T-cell (primary cell): Measurements from ENCODE around the gene DMXL1. TPM values are rescaled to one million over a fixed set of nuclear protein-coding genes. Genes with fewer than 3 reads are reported as not detected.

Experiments used
- ATAC-seq, 4 experiments: fragments of 200-7000 bp in 3 of 4; fragments of 150-1000 bp in 1 of 4; cut with Tn5 transposase; replicated peaks in 1 of 4; 1 replicate in 3 of 4; 2 replicates in 1 of 4; pipeline ENCODE4 v1.10.0; 2021; ENCODE audit warnings: moderate library complexity in 3 of 4, mild to moderate bottlenecking in 2 of 4, moderate number of reproducible peaks in 1 of 4
- CTCF ChIA-PET, 2 donors: fragments of 300-600 bp; sonication (Branson Sonifier 250); formaldehyde crosslinking; loops; one replicate each; lab custom pipeline; 2022; ENCODE audit warnings: antibody characterized with exemption in 2 of 2; lab: Charles Lee
- POLR2A ChIA-PET, 2 donors: fragments of 300-600 bp; sonication (Branson Sonifier 250); formaldehyde crosslinking; loops; one replicate each; lab custom pipeline; 2022; ENCODE audit warnings: antibody characterized with exemption in 2 of 2; lab: Charles Lee
- DNase-seq, 35 experiments: peaks; one replicate each; pipeline versions ENCODE4 v3.0.0 to v3.0.0-alpha.2; 2013 to 2023
- H3K27ac ChIP-seq: one replicate; pipeline ENCODE4 v1.5.1; 2013; ENCODE audit warnings: low read length
- H3K27me3 ChIP-seq, 2 experiments: replicated peaks in 1 of 2; 1 replicate in 1 of 2; 2 replicates in 1 of 2; pipeline versions ENCODE4 v1.6.1 to v1.7.0; 2013; ENCODE audit warnings: low read length in 1 of 2, mixed read lengths in 1 of 2; ENCODE audit not compliant: control insufficient read depth in 2 of 2, insufficient read depth in 2 of 2; ENCODE audit errors: extremely low read depth in 1 of 2
- H3K36me3 ChIP-seq, 2 donors: 1 replicate in 1 of 2; 2 replicates in 1 of 2; pipeline versions ENCODE4 v1.6.1 to v1.7.0; 2013; ENCODE audit warnings: low read length in 1 of 2; ENCODE audit not compliant: control insufficient read depth in 2 of 2, insufficient read depth in 1 of 2; ENCODE audit errors: extremely low read depth in 1 of 2
- H3K4me1 ChIP-seq, 2 experiments: 1 replicate in 1 of 2; 2 replicates in 1 of 2; pipeline versions ENCODE4 v1.6.1 to v1.7.0; 2013; ENCODE audit warnings: low read length in 2 of 2, mixed read lengths in 1 of 2; ENCODE audit not compliant: insufficient read depth in 2 of 2, control insufficient read depth in 1 of 2; ENCODE audit errors: extremely low read depth in 1 of 2
- H3K4me3 ChIP-seq, 2 donors: 1 replicate in 1 of 2; 2 replicates in 1 of 2; pipeline versions ENCODE4 v1.5.1 to v1.7.0; 2013; ENCODE audit warnings: mild to moderate bottlenecking in 2 of 2, low read length in 1 of 2, moderate library complexity in 1 of 2; ENCODE audit not compliant: control insufficient read depth in 1 of 2; ENCODE audit errors: extremely low read depth in 1 of 2
- H3K9me3 ChIP-seq: 2 replicates; pipeline ENCODE4 v1.7.0; 2013
- H3K27ac Mint-ChIP-seq, 2 donors: one replicate each; pipeline ENCODE4 v1.8.0; 2020 to 2021; ENCODE audit warnings: mild to moderate bottlenecking in 2 of 2, mixed read lengths in 2 of 2
- H3K27me3 Mint-ChIP-seq, 2 donors: one replicate each; pipeline ENCODE4 v1.8.0; 2021 to 2022; ENCODE audit warnings: mixed read lengths in 2 of 2
- H3K36me3 Mint-ChIP-seq: one replicate; pipeline ENCODE4 v1.8.0; 2021; ENCODE audit warnings: mixed read lengths
- H3K4me1 Mint-ChIP-seq, 3 donors: one replicate each; pipeline ENCODE4 v1.8.0; 2020 to 2022; ENCODE audit warnings: mixed read lengths in 3 of 3, mild to moderate bottlenecking in 1 of 3
- H3K4me3 Mint-ChIP-seq, 3 donors: one replicate each; pipeline ENCODE4 v1.8.0; 2020 to 2022; ENCODE audit warnings: mild to moderate bottlenecking in 3 of 3, mixed read lengths in 3 of 3, moderate library complexity in 3 of 3
- H3K9me3 Mint-ChIP-seq, 3 donors: one replicate each; pipeline ENCODE4 v1.8.0; 2020 to 2022; ENCODE audit warnings: mixed read lengths in 3 of 3
- WGBS: methylation state at CpG from one replicate; pipeline ENCODE4 v1.1.5; 2013; ENCODE audit warnings: missing lambda C conversion rate; ENCODE audit not compliant: insufficient coverage; 5-methylcytosine and 5-hydroxymethylcytosine counted together
- total RNA-seq, 35 experiments: library from RNA in 6 of 35; stranded (reverse) in 6 of 35; fragments of 120-200 nt in 1 of 35; gene quantifications; one replicate each; pipeline versions ENCODE4 v1.2.1 to v1.2.4 and lab custom pipeline; 2013 to 2026

DMXL1 gene
- total RNA-seq, 5 donors from 2014 or later (not counting 1 experiment from before 2014, with no cell fraction given): 25.8 to 37.2 (median 28.2) TPM

- Mint-ChIP-seq H3K27ac (peak overlapping the region; percentile 97 to 99), H3K4me3 (peak overlapping the region; percentile 98 to 100 (median 100)), H3K27me3 (no peaks in the 10 kb centered on the region), H3K36me3 (peaks cover 4% of the 10 kb centered on the region), H3K9me3 (peaks cover 0 to 6% (median 0%) of the 10 kb centered on the region in 3 donors), H3K4me1 (peaks cover 60 to 75% (median 62%) of the 10 kb centered on the region in 3 donors)
- DNase-seq (peak; percentile 76 to 99 (median 88)), ATAC-seq (peak; percentile 90 to 93 (median 91))
- WGBS: under 1% methylated on average over 64 of the region's 65 CpGs
- Histone ChIP-seq H3K4me3 (peak overlapping the region; percentile 87 to 98), H3K27me3 (no peaks in the 10 kb centered on the region), H3K36me3 (no peaks in the 10 kb centered on the region), H3K9me3 (peaks cover 2% of the 10 kb centered on the region), H3K4me1 (peaks cover 33 to 34% of the 10 kb centered on the region in 2 experiments), H3K27ac (peak overlapping the region; percentile 86)
- ChIA-PET CTCF (interaction anchor here (0.6 to 2.2 kb wide), 19 partner anchors 8 to 280 kb away, joined by 3 to 22 read pairs (median 3); partner anchors contain the start of genes DMXL1 (in 1 of the 2) and DTWD2 (in 1 of the 2)), POLR2A (interaction anchor here (0.5 to 1.0 kb wide), 6 partner anchors 9 to 198 kb away, joined by 3 to 7 read pairs (median 4); partner anchors contain the start of gene DMXL1 (in 1 of the 2))
Observed at GRCh38 chr5:119268387-119269060, 197.6 kb downstream of the DMXL1 start.

GRCh38 chr5:119269061-119269944, 198.4 kb downstream of the DMXL1 start:
- Mint-ChIP-seq H3K27ac (peak overlapping the region; percentile 97 to 99), H3K9me3 (no peaks in the 10 kb centered on the region), H3K36me3 (no peaks in the 10 kb centered on the region), H3K27me3 (no peaks in the 10 kb centered on the region), H3K4me1 (peaks cover 60 to 75% (median 64%) of the 10 kb centered on the region in 3 donors), H3K4me3 (peak overlapping the region; percentile 98 to 100 (median 100))
- DNase-seq (peak in 16 of 35 experiments; percentile 2 to 56 (median 30)), ATAC-seq (peak; percentile 1 to 9 (median 3))
- Histone ChIP-seq H3K36me3 (no peaks in the 10 kb centered on the region), H3K4me3 (peak overlapping the region; percentile 87 to 98), H3K9me3 (no peaks in the 10 kb centered on the region), H3K27me3 (no peaks in the 10 kb centered on the region), H3K27ac (peak overlapping the region; percentile 86), H3K4me1 (peaks cover 35 to 41% of the 10 kb centered on the region in 2 experiments)
- ChIA-PET CTCF (interaction anchor here (0.6 to 2.4 kb wide), 12 partner anchors 9 to 143 kb away, joined by 3 to 22 read pairs (median 5); no protein-coding TSS in a partner anchor), POLR2A (interaction anchor here in 1 of 2 donors (1.0 kb wide), 1 partner anchor 199 kb away, joined by 4 read pairs; the partner anchor contains the start of gene DMXL1)
- 0% methylated on average over 11 of the region's 24 CpGs for WGBS

- ChIA-PET CTCF (interaction anchor here (0.9 to 2.4 kb wide), 8 partner anchors 8 to 142 kb away, joined by 3 to 16 read pairs (median 4); no protein-coding TSS in a partner anchor), POLR2A (interaction anchor here in 1 of 2 donors (0.6 kb wide), 1 partner anchor 89 kb away, joined by 4 read pairs; no protein-coding TSS in a partner anchor)
- ATAC-seq (no peak), DNase-seq (no peak)
- peaks cover 3% of the 10 kb centered on the region for H3K36me3 Mint-ChIP-seq
- peak overlapping the region; percentile 87 to 98 for H3K4me3 ChIP-seq
- H3K9me3 ChIP-seq: no peaks in the 10 kb centered on the region
- no peaks in the 10 kb centered on the region for H3K27me3 Mint-ChIP-seq
- peak overlapping the region; percentile 98 to 100 (median 100) for H3K4me3 Mint-ChIP-seq
- 0% methylated on average over 3 of the region's 5 CpGs for WGBS
- H3K36me3 ChIP-seq: no peaks in the 10 kb centered on the region
- H3K9me3 Mint-ChIP-seq: no peaks in the 10 kb centered on the region
- H3K4me1 Mint-ChIP-seq: peaks cover 65 to 80% (median 73%) of the 10 kb centered on the region in 3 donors
- peak overlapping the region; percentile 97 to 99 for H3K27ac Mint-ChIP-seq
- H3K27ac ChIP-seq: peak overlapping the region; percentile 86
- H3K4me1 ChIP-seq: peaks cover 40 to 47% of the 10 kb centered on the region in 2 experiments
- H3K27me3 ChIP-seq: no peaks in the 10 kb centered on the region
Observed at GRCh38 chr5:119270121-119270565, 199.3 kb downstream of the DMXL1 start.

DNA sequence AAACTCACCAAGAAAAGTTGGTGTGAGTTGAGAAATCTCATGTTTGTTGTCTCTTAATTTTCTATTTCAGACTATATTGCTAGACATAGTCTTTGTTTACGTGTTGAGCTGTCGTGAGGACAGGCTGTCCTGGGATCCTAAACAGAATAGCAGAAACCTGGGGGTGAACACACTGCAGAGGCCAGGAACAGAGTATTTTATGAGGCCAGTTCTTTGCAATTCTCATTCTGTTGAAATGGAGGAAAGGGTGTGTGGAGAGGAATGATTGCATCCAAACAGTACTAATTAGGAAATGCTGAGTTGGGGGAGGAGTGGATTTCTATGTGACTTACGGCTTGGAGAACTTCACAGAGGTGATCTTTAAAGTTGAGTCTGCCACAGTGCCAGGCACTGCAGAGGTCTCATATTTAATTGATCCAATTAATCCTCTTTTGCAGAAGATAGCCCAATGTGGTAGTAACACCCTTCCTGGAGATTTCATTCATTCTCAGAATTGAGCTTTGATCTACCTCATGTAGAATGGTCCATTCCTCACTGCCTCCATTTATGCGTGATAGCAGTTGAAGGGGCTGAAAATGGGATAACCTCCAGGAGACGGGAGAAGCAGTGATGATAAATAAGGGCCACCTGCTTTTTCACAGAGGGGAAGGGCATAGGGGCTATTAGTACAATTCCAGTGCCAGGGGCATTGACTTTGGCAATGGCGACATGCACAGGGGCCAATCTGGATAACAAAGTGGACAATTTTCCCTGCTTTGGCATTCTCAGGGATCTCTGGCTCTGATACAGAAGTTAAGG, 200.3 kb downstream of the DMXL1 start:
- Histone ChIP-seq H3K4me1 (peaks cover 48 to 57% of the 10 kb centered on the region in 2 experiments), H3K4me3 (peak overlapping the region; percentile 87 to 98), H3K27ac (peak overlapping the region; percentile 82), H3K27me3 (no peaks in the 10 kb centered on the region), H3K36me3 (no peaks in the 10 kb centered on the region), H3K9me3 (no peaks in the 10 kb centered on the region)
- POLR2A ChIA-PET: interaction anchor here (0.6 to 2.4 kb wide), 2 partner anchors 32 to 140 kb away, joined by 3 to 7 read pairs; no protein-coding TSS in a partner anchor
- H3K4me3 Mint-ChIP-seq: peak overlapping the region; percentile 98 to 100 (median 100)
- CTCF ChIA-PET: interaction anchor here (0.8 to 2.4 kb wide), 5 partner anchors 29 to 103 kb away, joined by 3 to 16 read pairs (median 3); no protein-coding TSS in a partner anchor
- DNase-seq (no peak), ATAC-seq (no peak)
- peak overlapping the region; percentile 97 to 99 for H3K27ac Mint-ChIP-seq
- H3K27me3 Mint-ChIP-seq: no peaks in the 10 kb centered on the region
- H3K36me3 Mint-ChIP-seq: peaks cover 5% of the 10 kb centered on the region
- peaks cover 70 to 81% (median 79%) of the 10 kb centered on the region in 3 donors for H3K4me1 Mint-ChIP-seq
- WGBS: 4% methylated on average over 3 of the region's 6 CpGs
- no peaks in the 10 kb centered on the region for H3K9me3 Mint-ChIP-seq
